Calu3 (cell line): Measurements from ENCODE around the gene SHCBP1L. TPM values are rescaled to one million over a fixed set of nuclear protein-coding genes. Genes with fewer than 3 reads are reported as not detected.
A peak's percentile ranks its signal among the peaks of the same experiment; 100 is the strongest.

ENCODE experiments used
- BruUV-seq: library from RNA; stranded (reverse); fragments of 400-500 nt; replicated peaks from 2 replicates; lab custom pipeline; 2021; lab: Mats Ljungman, UMichigan
- CTCF ChIA-PET: fragments of 300-600 bp; sonication (Branson Sonifier 250); formaldehyde crosslinking; loops from one replicate; lab custom pipeline; 2022; ENCODE audit warnings: antibody characterized with exemption; lab: Charles Lee
- DNase-seq: peaks from one replicate; pipeline ENCODE4 v3.0.0; 2022
- H3K27ac Mint-ChIP-seq: one replicate; pipeline ENCODE4 v1.8.0; 2022; ENCODE audit warnings: mixed read lengths; ENCODE audit not compliant: unreplicated experiment
- H3K27me3 Mint-ChIP-seq: one replicate; pipeline ENCODE4 v1.8.0; 2022; ENCODE audit warnings: mixed read lengths; ENCODE audit not compliant: unreplicated experiment
- H3K36me3 Mint-ChIP-seq: one replicate; pipeline ENCODE4 v1.8.0; 2022; ENCODE audit warnings: mild to moderate bottlenecking, moderate library complexity, mixed read lengths; ENCODE audit not compliant: insufficient read depth, unreplicated experiment
- H3K4me1 Mint-ChIP-seq: one replicate; pipeline ENCODE4 v1.8.0; 2022; ENCODE audit warnings: mild to moderate bottlenecking, low read depth, mixed read lengths; ENCODE audit not compliant: unreplicated experiment
- H3K4me3 Mint-ChIP-seq: one replicate; pipeline ENCODE4 v1.8.0; 2022; ENCODE audit warnings: mild to moderate bottlenecking, low read depth, moderate library complexity, mixed read lengths; ENCODE audit not compliant: unreplicated experiment
- H3K9me3 Mint-ChIP-seq: one replicate; pipeline ENCODE4 v1.8.0; 2022; ENCODE audit warnings: low read depth, mixed read lengths; ENCODE audit not compliant: unreplicated experiment
- CTCF ChIP-seq: fragments of 200-600 bp; IDR thresholded peaks from one replicate; pipeline ENCODE4 v1.8.0; 2022; ENCODE audit warnings: antibody characterized with exemption; ENCODE audit not compliant: unreplicated experiment
- intact Hi-C: fragments of 100-400 bp; cut with micrococcal nuclease; formaldehyde crosslinking; loops from one replicate; pipeline ENCODE4 v1.10.0; 2022; ENCODE audit not compliant: unreplicated experiment
- total RNA-seq: library from RNA; stranded (reverse); gene quantifications from 2 replicates; pipeline ENCODE4 v1.2.3, GENCODE V29; 2022

The SHCBP1L gene
- total RNA-seq, 1 experiment from 2014 or later = not detected

- DNase-seq = no peak
- no TSS peak for BruUV-seq
- Mint-ChIP-seq H3K36me3 (peaks cover 8% of the 10 kb centered on the region), H3K4me1 (peaks cover 72% of the 10 kb centered on the region), H3K27ac (peak overlapping the region; percentile 70), H3K9me3 (no peaks in the 10 kb centered on the region), H3K4me3 (no peak overlapping the region), H3K27me3 (no peaks in the 10 kb centered on the region)
- no peak for TF ChIP-seq CTCF
- CTCF ChIA-PET = interaction anchor here (1.0 kb wide), 2 partner anchors 9 to 48 kb away, joined by 4 to 5 read pairs; no protein-coding TSS in a partner anchor
- intact Hi-C loops = loop anchor here (5.0 kb wide), 1 partner anchor 191 kb away; no protein-coding TSS in a partner anchor
Measured at GRCh38 chr1:182971219-182971618, 18.3 kb upstream of the SHCBP1L start.

GRCh38 chr1:182968836-182969734, 16.1 kb upstream of the SHCBP1L start:
- H3K27ac Mint-ChIP-seq = peak overlapping the region; percentile 53
- CTCF ChIA-PET = no interaction called here

GRCh38 chr1:182968151-182968741, 15.3 kb upstream of the SHCBP1L start:
- no peak for TF ChIP-seq CTCF
- CTCF ChIA-PET = no interaction called here
- no TSS peak for BruUV-seq
- peak overlapping the region; percentile 19 for H3K4me3 Mint-ChIP-seq
- DNase-seq = no peak
- peak overlapping the region; percentile 53 for H3K27ac Mint-ChIP-seq
- intact Hi-C loops = loop anchor here (1.0 kb wide), 2 partner anchors 51 to 56 kb away; no protein-coding TSS in a partner anchor
- peaks cover 61% of the 10 kb centered on the region for H3K4me1 Mint-ChIP-seq
- H3K9me3 Mint-ChIP-seq = no peaks in the 10 kb centered on the region
- H3K27me3 Mint-ChIP-seq = no peaks in the 10 kb centered on the region
- H3K36me3 Mint-ChIP-seq = peaks cover 8% of the 10 kb centered on the region

More at GRCh38 chr1:182968836-182969734, 16.1 kb upstream of the SHCBP1L start:
- H3K27me3 Mint-ChIP-seq = no peaks in the 10 kb centered on the region
- BruUV-seq = no TSS peak
- intact Hi-C loops = loop anchor here (1.0 kb wide), 3 partner anchors 50 to 217 kb away; partner anchors contain the start of gene LAMC2
- TF ChIP-seq CTCF = no peak
- H3K4me1 Mint-ChIP-seq = peaks cover 63% of the 10 kb centered on the region
- peaks cover 8% of the 10 kb centered on the region for H3K36me3 Mint-ChIP-seq
- DNase-seq = no peak
- H3K4me3 Mint-ChIP-seq = peak overlapping the region; percentile 19
- no peaks in the 10 kb centered on the region for H3K9me3 Mint-ChIP-seq

GRCh38 chr1:182965861-182966260, 12.9 kb upstream of the SHCBP1L start:
- H3K36me3 Mint-ChIP-seq = peaks cover 8% of the 10 kb centered on the region
- H3K9me3 Mint-ChIP-seq = no peaks in the 10 kb centered on the region
- intact Hi-C loops = no loop called here
- CTCF ChIA-PET = no interaction called here
- BruUV-seq = no TSS peak
- H3K4me3 Mint-ChIP-seq = no peak overlapping the region
- no peak for TF ChIP-seq CTCF
- peaks cover 69% of the 10 kb centered on the region for H3K4me1 Mint-ChIP-seq
- DNase-seq = no peak
- H3K27ac Mint-ChIP-seq = no peak overlapping the region
- no peaks in the 10 kb centered on the region for H3K27me3 Mint-ChIP-seq
